ENCODE results near the gene FAM151A.

The FAM151A gene

DNA sequence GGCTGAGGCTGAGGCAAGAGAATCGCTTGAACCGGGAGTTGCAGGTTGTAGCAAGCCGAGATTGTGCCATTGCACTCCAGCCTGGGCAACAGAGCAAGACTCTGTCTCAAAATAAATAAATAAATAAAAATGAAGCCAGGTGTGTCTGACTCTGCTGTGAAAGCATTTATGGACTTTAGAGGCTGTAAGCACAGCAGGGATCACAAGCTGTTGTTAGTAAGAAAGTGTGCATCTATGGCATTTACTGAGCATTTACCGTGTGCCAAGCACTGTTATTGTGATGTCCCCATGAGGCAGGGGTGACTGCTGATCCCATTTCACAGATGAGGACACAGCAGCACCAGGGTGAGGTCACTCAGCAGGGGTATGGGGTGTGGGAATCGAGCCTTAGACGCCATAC lies 20.1 kb downstream of the FAM151A start:
- no peak for DNase-seq

DNA sequence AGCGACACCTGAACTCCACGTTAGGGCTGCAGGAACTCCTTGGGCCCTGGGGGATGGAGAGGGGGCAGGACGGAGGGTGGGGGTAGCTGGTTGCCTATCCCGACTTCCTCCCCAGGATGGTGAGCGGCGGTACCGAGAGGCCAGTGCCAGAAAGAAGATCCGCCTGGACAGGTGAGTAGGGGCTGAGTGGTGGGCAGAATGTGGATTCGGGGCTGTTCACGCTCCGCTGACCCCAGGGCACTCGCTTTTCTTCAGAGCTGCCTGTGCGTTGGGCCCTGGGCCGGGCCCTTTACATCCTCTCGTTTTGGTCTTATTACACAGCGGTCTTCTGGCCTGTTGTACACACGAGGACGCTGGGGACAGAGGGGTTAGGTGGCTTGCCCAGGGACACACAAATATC lies 20.8 kb downstream of the FAM151A start:
- DNase-seq = no peak

DNA sequence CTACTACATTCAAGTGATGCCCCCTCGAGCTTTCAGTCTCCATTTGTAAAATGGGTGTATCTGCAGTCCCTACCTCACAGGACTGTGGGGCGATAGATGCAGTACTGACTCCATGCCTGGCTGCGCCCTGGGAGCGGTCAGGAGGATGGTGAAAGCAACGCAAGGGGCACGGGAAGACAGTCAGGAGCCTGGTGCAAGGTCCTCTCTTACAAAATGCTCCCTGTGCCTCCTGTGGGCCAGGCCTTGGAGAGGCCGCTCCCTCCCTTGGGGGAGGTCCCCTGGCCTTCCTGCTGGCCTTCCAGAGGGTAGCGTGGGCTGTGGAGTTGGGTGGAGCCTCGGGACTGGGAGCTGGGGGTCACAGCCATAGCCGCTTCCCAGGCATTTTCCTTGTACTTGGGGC lies 21.6 kb downstream of the FAM151A start:
- DNase-seq = no peak

DNA sequence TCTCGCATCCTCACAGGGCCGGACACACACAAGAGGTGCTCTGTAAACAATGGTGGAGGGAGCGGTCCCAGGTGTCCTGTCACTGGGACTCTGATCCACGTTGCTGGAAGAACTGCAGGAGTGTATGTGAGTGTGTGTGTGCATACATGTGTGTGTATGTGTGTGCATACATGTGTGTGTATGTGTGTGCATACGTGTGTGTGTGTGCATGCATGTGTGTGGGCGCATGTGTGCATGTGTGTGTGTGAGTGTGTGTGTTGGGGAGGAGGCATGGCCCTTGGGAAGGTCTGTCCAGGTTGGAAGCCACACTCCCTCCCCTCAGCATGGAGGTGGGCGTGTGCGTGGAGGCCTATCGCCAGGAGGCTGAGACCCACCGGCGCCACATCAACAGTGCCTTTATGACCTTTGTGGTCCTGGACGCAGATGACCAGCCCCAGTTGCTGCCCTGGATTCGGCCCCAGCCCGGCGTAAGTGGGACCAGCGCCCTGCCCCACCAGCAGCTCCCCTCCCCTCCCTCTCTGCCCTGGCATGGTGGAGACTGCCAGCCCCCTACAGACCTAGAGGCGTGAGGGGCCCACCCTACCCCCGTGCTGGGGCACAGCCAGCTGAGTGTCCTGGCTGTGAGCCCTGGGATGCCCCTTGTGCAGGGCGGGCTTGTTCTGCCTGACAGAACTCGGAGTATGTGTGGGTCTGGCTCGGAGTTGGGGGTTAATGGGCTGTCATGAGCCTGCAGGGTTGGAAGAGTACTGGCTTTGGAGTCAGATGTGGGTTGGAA lies 22.2 kb downstream of the FAM151A start:
- DNase-seq = no peak

DNA sequence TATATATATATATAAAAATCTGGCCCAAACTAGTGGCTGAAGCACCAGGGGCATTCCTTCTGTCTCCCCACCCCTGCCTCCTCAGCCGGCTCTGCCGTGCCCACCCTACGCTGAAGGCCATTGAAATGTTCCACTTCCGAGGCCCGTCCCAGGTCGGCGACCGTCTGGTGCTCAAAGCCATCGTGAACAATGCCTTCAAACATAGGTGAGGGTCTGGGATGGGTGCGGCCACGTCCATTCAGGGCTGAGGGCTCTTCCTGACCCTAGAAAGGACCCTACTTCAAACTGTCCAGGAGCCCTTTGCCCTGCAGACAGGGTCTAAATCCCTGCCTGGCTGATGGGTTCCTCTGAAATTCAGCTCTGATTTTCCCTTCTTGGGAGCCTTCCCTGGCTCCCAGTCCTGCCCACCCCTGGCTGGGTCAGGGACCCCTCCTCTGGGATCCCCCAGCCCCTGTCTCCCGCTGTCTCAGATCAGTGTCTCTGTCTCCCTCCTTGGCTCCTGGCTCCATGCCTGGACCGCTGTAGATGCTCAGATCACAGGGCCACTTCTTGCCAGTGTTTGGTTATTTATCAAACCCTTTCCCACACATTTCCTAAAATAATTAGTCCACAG lies 24.0 kb downstream of the FAM151A start:
- DNase-seq = no peak

DNA sequence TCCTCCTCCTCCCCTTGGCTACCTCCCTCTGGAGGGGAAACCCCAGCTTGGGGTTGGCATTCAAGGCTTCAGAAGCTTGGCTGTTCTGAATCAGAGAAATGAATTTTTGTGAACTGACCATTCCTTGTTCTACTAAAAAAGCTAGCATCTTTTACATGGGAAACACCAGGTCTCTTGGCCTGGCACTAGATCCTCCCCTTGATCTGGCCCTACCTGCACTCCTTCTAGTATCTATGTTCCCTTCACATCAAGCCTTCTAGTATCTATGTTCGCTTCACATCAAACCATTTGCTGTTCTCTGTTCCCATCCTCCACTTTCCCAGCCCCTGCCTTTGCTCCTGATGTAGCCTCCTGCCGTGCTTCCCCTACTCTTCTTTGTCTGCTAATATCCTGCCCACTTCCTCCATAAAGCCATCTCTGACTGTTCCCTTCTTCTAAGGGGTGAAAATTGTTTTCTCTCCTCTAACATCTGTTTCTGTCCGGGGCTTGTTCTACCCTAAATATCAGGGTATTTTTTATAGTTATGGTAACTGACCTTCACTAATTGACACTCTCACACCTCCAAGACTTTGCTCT lies 25.8 kb downstream of the FAM151A start:
- DNase-seq = no peak

DNA sequence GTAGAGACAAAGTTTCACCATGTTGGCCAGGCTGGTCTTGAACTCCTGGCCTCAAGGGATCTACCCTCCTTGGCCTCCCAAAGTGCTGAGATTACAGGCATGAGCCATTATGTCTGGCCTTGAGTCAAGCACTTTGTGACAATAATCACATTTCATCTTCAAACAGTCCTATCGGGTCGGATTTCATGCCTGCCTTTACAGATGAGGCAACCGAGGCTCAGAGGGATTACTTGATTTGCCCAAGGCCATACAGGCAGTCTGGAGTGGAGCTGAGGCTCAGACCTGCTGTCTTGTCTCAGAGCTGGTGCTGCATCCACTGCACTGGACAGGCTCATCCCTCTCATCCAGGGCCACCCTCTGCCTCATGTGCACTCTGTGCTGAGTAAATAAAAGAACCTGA lies 26.6 kb downstream of the FAM151A start:
- DNase-seq = no peak

DNA sequence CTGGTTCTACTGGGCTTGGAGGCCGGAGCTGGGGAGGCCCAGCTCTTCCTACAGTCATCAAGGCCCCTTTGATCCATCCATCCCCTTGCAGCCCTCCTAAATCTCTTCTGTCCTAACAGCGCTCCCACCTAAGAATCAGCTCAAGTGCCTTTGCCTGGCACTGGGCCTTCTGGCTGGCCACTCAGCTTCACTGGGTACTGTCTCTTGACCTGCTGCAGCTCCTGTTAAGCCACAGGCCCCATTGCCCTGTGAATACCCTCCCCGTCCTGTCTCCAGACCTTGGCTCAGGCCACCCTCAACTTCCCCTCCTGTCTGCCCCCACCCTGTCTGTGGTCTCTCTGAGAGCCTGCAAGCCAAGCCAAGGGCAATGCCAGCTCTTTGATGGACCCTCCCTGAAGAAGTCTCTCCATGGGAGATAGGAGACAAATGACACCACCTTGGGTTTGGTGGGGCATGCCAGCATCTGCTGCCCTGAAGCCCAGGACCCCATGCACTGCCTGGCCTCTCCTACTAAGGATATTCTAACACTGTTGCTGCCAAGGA lies 27.3 kb downstream of the FAM151A start:
- DNase-seq = no peak

DNA sequence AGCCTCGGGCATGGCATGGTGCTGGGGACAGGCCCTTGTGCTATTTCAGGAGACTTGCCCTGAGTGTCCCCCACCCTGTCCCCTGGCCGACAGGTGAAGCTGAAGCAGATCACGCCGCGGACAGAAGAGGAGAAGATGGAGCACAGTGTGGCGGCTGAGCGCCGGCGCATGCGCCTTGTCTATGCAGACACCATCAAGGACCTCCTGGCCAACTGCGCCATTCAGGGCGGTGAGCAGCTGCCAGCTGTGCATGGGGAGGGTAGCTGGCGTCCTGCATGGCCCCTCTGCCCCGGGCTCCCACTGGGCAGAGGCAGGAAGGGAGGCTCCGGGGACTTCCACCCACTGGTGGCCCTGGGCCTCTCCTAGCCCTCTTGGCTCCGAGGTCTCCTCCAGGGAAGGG lies 28.9 kb downstream of the FAM151A start:
- no peak for DNase-seq

DNA sequence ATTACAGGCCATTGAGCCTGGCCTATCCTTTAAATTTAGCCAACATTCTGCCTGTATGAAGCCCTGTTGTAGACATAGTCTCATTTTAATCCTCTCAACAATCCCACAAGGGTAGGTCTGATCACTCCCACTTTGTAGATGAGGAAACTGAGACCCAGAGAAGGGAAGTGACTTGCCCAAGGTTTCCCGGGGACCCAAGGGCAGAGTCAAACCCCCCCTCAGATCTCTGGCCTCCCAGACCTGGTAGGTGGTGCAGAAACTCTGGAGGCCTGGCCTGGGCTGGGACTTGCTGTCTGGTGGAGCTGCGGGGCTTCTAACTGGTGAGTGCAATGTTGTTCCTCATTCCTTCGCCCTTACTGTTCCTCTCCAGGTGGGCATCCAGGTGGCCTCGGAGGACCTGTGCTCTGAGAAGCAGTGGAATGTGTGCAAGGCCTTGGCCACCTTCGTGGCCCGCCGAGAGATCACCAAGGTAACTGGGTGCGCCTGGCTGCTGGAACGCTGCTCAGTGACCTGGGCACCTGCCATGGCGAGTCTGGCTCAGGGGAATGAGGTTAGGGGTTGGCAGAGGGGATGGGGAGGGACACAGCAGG lies 29.7 kb downstream of the FAM151A start:
- DNase-seq = no peak

DNA sequence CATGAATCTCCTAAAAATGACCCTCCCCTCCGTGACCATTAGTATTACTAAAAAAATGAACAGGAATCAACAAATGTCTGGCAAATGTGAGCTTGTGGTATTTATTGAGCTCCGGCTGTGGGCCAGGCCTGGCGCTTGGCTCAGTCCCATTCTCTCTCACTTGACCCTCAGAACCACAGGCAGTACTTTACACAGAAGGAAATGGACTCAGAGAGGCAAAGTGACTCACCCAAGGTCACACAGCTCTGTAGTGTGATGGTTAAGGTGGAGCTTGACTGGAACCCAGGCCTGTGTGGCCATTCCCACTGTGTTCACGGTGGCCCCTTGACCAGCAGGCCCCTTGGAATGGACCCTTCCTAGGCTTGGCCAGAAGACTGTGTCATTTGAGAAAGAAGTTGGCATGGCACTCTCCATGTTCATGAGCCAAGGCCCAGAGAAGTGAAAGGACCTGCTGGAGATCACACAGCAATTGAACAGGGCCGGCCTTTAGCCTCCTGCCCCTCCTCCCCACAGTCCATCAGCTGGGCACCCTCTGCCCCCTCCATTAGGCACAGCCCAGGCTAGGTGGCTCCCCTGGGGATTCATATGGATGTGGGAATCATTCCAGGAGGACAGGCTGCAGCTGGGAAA lies 32.1 kb downstream of the FAM151A start:
- no peak for DNase-seq

DNA sequence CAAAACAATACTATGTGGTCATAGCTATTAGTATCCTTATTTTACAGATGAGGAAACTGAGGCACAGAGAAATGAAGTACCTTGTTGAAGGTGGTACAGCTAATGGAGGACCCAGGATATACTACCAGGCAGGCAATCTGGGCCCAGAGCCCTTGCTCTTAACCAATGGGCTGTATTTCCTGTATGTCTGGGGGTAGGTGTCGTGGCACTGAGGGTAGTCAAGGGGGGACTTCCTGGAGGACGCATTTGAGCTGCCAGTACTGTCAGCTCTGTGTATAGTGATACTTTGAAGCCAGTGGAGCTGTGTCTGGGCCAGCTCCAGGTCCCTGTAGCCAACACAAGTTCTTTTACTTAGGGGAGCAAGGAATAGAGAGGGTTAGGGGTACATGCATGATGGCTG lies 34.9 kb downstream of the FAM151A start:
- DNase-seq = no peak

DNA sequence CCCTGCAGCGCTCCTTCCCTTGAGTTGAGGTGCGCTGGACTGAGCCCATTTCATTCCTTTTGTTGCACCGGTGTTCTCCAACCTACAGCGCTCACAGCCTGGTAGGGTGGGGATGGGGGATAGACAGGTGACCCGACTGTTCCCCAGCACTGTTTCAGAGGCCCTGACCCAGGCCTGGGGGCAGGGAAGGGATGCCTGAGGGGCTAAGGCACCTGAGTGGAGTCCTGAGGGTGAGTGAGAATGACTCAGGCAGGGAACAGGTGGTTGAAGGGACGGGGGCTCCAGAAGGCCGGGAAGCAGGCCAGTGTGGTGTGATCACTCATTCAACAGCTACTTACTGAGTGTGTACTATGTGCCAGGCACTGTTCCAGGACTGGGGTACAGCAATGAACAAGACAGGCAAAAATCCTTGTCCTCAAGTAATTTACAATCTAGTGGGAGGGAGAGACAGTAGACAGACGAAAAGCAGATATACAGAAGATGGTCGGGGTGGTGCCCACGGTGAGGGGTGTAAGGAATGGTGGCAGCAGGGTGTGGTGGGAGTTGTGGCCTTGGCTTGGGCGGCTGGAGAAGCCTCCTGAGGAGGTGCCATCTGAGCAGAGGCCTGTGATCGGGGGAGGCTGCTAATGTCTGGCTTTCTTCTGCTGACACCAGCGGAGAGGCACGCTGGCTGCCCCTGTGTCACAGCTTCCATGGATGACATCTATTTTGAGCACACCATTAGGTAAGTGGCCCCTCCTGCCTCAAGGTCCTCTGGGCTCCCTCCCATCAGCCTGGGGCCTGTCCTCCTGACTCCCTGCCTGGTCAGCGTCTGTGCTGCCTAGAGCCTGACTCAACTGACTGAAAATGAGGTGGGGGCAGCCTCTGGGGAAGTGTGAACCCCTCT lies 37.9 kb downstream of the FAM151A start:
- DNase-seq = no peak

DNA sequence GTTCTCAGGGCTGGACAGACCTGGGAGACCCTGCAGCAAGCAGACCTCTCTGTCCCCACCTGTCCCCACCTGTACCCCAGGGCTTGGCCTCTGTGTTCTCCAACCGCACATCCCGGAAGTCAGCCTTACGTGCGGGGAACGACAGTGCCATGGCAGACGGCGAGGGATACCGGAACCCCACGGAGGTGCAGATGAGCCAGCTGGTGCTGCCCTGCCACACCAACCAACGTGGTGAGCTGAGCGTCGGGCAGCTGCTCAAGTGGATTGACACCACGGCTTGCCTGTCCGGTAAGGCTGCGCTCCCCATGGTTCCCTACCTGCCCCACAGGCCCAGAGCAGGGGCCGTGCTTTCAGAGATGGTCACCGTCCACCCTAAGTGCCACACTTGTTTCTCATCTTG lies 38.8 kb downstream of the FAM151A start:
- no peak for DNase-seq

DNA sequence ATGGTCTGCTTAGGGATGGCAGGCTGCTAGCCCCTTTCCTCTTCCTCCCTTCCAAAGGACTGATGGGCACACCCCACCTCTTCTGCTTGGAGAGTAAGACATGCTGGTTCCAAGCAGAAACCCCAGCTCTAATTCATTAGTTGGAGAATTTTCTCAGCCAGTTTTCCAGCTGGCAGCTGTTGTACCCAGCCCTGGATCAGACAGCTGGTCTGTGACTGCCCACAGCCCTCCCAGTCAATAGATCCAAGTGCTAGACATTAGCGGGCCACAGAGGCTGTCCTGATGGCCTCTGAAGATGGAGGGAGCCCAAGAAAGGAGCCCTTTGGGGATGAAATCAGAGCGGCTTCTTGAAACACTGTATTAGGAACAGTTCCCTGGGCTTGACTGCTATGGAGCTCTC lies 39.5 kb downstream of the FAM151A start:
- DNase-seq = peak; percentile 80

DNA sequence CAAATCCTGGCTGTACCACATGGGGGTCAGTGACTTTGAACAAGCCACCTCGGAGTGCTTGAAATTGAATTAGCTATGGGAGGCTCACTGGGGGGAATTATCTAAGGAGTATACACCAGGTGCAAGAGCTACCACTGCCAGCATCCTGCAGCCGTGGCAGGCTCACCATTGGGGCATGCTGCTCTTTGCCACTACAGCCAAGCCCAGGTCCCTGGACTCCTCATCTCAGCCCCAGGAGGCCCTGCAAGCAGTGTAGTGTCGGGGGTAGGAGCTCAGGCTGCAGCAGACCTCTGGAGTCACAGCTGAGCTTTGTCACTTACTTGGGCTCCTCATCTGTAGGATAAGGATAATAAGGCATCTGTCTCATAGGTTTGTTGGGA lies 40.0 kb downstream of the FAM151A start:
- no peak for DNase-seq

DNA sequence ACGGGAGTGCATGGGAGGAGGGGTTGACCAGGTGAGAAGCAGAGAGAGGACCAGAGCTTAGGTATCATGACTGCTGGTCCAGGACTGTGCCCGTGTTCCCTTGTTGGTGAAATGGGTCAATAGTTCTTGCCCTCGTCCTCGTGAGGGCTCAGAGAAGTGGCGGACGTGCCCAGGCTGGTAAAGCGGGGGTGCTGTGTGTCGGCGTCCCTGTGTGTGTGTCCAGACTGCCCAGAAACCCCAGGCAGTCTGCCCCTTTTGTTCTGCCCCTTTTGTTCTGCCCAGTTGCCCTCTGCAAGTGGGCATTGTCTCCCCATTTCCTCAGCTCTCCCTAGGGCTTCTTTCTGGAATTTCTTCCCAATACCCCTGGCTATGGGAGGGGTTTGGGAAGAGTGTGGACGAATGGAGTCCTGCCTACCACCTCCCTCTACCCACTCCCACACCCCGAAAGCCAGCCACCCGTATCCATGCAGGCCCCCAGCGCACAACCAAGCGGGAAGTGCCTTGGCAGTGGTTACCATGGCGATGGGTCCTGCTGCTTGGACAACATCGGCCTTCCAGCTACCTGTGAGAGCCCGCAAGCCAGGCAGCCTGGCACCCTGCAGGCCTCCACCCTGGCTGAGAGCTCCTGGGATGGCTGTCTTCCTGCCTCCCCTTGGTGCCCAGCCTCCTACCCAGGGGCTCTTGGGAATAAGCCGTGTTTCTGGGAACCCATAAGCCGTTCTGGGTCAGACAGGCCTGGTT lies 40.6 kb downstream of the FAM151A start:
- DNase-seq = peak; percentile 49

DNA sequence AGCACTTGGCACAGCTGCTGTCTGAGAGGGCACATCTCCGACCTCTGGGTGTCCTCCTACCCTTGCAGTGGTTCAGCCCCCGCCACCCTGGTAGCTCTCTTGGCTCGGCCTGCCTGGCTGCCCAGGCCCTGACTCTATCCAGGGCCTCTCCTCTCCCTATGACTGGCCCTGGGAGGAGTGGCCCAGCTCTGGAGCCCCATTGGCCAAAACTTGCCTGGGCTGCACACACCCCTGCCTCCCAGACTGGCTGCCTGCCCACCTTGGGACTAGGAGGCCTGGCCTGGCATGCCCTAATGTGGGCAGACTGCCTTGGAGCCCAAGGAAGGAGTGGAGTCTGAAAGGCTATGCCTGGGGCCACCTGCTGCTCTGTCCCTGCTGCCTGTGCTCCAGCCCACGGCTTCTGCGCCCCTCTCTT lies 41.7 kb downstream of the FAM151A start:
- DNase-seq = peak; percentile 90

DNA sequence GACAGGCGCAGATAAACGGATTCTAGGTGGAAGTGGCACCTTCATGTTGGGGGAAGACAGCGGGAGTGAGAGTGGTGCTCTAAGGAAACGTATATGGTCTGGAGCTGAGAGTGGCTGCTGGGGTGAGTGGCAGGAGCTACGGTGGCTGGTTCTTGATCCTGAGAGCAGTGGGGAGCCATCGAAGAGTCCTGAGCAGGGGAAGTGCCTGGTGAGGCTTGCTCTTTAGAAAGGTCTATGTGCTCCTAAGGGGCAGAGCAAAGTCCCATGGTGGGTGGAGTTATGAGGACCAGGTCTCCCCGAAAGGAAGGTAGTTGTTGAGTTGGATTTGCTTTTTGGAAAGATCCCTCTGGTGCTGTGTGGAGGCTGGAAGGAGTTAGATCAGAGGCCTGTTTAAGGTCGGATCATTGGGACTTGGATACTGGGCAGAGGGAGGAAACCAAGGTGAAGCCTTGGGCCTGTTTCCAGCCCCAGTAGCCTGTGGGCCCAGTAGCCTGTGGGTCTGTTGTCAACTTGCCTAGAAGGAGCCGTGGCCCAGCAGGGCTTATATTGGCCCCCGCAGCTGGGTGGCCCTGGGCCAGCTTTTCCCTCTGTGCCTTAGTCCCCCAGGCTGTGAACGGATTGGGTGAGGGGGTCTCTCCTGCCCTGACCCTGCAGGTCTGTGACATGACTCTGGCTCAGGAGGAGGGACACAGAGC lies 42.3 kb downstream of the FAM151A start:
- no peak for DNase-seq

DNA sequence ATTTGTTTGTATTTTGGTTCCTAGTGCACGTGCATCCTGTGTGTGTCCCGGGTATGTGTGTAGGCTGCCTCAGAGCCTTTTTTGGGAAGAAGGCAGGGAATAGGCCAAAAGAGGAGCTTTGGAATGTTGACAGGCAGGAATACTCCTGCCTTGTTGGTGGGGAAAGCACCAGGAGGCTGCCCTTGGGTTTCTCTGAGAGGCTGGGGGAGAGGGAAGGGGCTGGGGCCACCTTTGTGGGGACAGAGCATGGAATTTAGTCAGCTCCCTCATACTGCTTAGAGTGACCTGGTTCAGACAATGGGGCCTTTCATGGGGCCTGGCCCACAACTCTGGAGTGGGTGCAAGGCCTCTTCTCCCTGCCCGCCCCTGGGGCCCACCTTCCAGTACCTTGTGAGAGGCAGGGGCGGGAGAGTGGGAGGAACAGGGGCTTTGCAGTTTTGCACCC lies 44.0 kb downstream of the FAM151A start:
- DNase-seq = no peak

DNA sequence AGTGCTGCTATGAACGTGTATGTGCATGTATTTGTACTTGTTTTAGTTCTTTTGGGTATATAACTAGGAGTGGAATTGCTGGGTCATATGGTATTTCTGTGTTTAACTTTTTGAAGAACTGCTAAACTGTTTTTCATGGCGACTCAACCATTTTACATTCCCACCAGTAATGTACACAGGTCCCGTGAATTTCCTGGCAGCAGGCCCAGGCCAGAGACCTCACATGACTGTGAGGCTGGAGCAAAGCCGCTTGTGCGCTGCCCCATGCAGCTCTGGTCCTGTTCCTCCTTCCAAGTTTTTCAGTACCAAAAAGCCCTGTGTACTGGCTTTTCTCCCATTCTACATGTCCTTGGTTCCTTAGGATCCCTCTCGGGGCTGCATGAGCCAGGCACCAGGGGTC lies 45.7 kb downstream of the FAM151A start:
- peak; percentile 76 for DNase-seq

Data from right hindlimb (tissue), 1 donor.